Measurements from ENCODE around the gene PCDHGA3. TPM values are rescaled to one million over a fixed set of nuclear protein-coding genes. Genes with fewer than 3 reads are reported as not detected.

PCDHGA3 gene
- total RNA-seq, 2 experiments from 2014 or later, result 0.25 to 0.36 TPM

DNA sequence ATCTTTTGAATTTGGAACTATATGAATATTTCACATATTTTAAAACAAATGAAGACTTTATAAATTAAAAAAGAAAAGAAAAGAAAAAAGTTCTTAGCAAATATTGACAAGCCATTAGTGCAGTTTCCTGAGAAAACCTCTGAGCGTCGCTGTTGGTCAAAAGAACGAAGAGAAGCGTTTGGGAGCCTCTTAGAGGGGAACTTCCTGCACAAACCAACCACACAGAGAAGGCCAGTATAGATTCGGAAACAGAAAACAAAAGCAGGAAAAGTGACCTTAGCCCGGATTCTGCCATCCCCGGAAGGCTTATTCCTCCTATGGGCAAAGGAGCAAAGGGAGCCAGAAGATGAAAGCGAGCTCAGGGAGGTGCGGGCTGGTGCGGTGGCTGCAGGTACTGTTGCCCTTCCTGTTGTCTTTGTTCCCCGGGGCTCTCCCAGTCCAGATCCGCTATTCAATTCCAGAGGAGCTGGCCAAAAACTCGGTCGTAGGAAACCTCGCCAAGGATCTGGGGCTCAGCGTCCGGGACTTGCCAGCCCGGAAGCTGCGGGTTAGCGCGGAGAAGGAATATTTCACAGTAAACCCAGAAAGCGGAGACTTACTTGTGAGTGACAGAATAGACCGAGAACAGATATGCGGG lies 16.3 kb downstream of the PCDHGA3 start, which contains the start of gene PCDHGB2:
TSS of gene PCDHGB2 (plus strand) at position 205 of the 637 bp plus-strand sequence. CDS start at position 347, 142 bp downstream.
- Histone ChIP-seq H3K9me3 (ENCODE audit: low read length) (no peaks in the 10 kb centered on the region; the same call in 1 of the 2 replicates), H3K36me3 (ENCODE audit: insufficient read depth, low read length) (peaks cover 15% of the 10 kb centered on the region), H4K20me1 (ENCODE audit: insufficient read depth, low read length) (no peaks in the 10 kb centered on the region), H3K27ac (ENCODE audit: low read depth, low read length, poor library complexity, severe bottlenecking) (peak within 1 kb of the TSS; percentile 21), H3K4me1 (ENCODE audit: insufficient read depth, low read length, poor library complexity, severe bottlenecking) (peaks cover 42% of the 10 kb centered on the region), H3K79me2 (ENCODE audit: insufficient read depth, low read depth, low read length) (peaks cover 24% of the 10 kb centered on the region; the same call in 1 of the 2 replicates), H3K9me2 (ENCODE audit: insufficient read depth, low read length) (no peaks in the 10 kb centered on the region), H2AFZ (ENCODE audit: low read length) (peak within 1 kb of the TSS; percentile 63), H3K4me2 (ENCODE audit: low read length) (peak within 1 kb of the TSS; percentile 70), H3K4me3 (ENCODE audit: low read depth, low read length, poor library complexity, severe bottlenecking) (peak within 1 kb of the TSS; percentile 65)
- no peak for TF ChIP-seq EZH2phosphoT487 (IDR thresholded peaks at IDR 0.05; ENCODE audit: borderline replicate concordance, low read depth, low read length)
- peak; percentile 94 for TF ChIP-seq CTCF (conservative IDR thresholded peaks at IDR 0.05; ENCODE audit: low read length)
- POLR2A ChIA-PET, result interaction anchor here (1.0 to 1.2 kb wide), 3 partner anchors 61 to 204 kb away, joined by 3 to 6 read pairs (median 3); partner anchors contain the start of gene PCDHGA11
- intact Hi-C loops (cut with micrococcal nuclease; ENCODE audit: unreplicated experiment), result loop anchor here (1.0 to 10.0 kb wide), 4 partner anchors 52 to 204 kb away; partner anchors contain the start of genes PCDHB10, PCDHB11, PCDHGA10 and PCDHGC3
- CTCF ChIA-PET (ENCODE audit: unreplicated experiment), result interaction anchor here (0.6 to 1.2 kb wide), 4 partner anchors 10 to 198 kb away, joined by 3 to 7 read pairs (median 4); partner anchors contain the start of gene PCDHGB7
- peak; percentile 85 for DNase-seq (ENCODE audit: low spot score)
- BruUV-seq (replicated peaks), result TSS peak; percentile 72

DNA sequence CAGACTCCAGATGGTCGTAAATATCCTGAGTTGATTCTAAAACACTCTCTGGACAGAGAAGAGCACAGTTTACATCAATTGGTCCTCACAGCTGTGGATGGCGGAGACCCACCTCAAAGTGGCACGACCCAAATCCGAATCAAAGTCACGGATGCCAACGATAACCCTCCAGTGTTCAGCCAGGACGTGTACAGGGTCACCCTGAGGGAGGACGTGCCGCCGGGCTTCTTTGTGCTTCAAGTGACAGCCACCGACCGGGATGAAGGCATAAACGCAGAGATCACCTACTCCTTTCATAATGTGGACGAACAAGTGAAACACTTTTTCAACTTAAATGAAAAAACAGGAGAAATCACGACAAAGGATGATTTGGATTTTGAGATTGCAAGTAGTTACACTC lies 17.1 kb downstream of the PCDHGA3 start:
- no peak for DNase-seq (ENCODE audit: low spot score)
- Histone ChIP-seq H2AFZ (ENCODE audit: low read length) (no peak overlapping the region; the same call in 1 of the 2 replicates), H3K9me2 (ENCODE audit: insufficient read depth, low read length) (no peaks in the 10 kb centered on the region), H3K9me3 (ENCODE audit: low read length) (no peaks in the 10 kb centered on the region; the same call in 1 of the 2 replicates), H3K27ac (ENCODE audit: low read depth, low read length, poor library complexity, severe bottlenecking) (no peak overlapping the region), H3K4me2 (ENCODE audit: low read length) (peak overlapping the region; percentile 70), H3K4me1 (ENCODE audit: insufficient read depth, low read length, poor library complexity, severe bottlenecking) (peaks cover 41% of the 10 kb centered on the region), H4K20me1 (ENCODE audit: insufficient read depth, low read length) (no peaks in the 10 kb centered on the region), H3K4me3 (ENCODE audit: low read depth, low read length, poor library complexity, severe bottlenecking) (peak overlapping the region; percentile 65), H3K79me2 (ENCODE audit: insufficient read depth, low read depth, low read length) (peaks cover 24% of the 10 kb centered on the region; the same call in 1 of the 2 replicates), H3K36me3 (ENCODE audit: insufficient read depth, low read length) (peaks cover 22% of the 10 kb centered on the region)
- POLR2A ChIA-PET, result interaction anchor here (1.2 kb wide), 1 partner anchor 203 kb away, joined by 6 read pairs; no protein-coding TSS in a partner anchor
- CTCF ChIA-PET (ENCODE audit: unreplicated experiment), result interaction anchor here (1.2 kb wide), 1 partner anchor 9 kb away, joined by 4 read pairs; no protein-coding TSS in a partner anchor
- intact Hi-C loops (cut with micrococcal nuclease; ENCODE audit: unreplicated experiment), result loop anchor here (5.0 kb wide), 1 partner anchor 117 kb away; the partner anchor contains the start of gene PCDHGC3
- TF ChIP-seq EZH2phosphoT487 (IDR thresholded peaks at IDR 0.05; ENCODE audit: borderline replicate concordance, low read depth, low read length) (no peak), CTCF (conservative IDR thresholded peaks at IDR 0.05; ENCODE audit: low read length) (no peak)
- BruUV-seq (replicated peaks), result no TSS peak
